ENCODE data around the gene UNC5A. TPM values are rescaled to one million over a fixed set of nuclear protein-coding genes. Genes with fewer than 3 reads are reported as not detected.

UNC5A gene
- total RNA-seq, 2 donors from 2014 or later = 0.89 to 1.4 TPM

DNA sequence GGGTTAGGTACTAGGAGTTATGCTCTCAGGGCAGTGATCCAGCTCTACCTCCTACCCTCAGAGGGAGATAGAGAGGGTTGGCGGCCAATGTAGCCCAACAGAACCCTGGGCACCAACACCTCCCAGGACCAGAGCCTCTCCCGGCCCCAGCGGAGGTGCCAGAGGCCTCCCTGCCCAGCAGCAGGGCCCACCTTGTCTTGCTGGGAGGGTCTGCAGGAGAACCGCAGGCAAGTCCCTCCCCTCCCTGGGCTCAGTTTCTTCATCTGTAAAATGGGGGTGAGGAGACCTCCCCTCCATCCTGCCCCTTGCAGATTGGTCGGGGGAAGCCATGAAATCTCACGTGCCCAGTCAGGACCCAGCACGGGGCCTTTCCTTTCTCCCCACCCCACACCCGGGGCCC lies 54.4 kb downstream of the UNC5A start:
- Mint-ChIP-seq H3K4me1 (peaks cover 29% of the 10 kb centered on the region), H3K9me3 (no peaks in the 10 kb centered on the region), H3K36me3 (ENCODE audit: low read depth) (no peaks in the 10 kb centered on the region), H3K4me3 (no peak overlapping the region), H3K27ac (no peak overlapping the region), H3K27me3 (ENCODE audit: insufficient read depth) (peaks cover 11% of the 10 kb centered on the region)
- 92% methylated on average over 8 of the region's 8 CpGs; no CpG with 5 or more reads in 1 of the 2 experiments for WGBS, 2 experiments (ENCODE audit: insufficient coverage in 1 of 2, insufficient read length in 1 of 2)
- H3K27me3 ChIP-seq (ENCODE audit: control insufficient read depth, insufficient read depth, low read length, poor library complexity, severe bottlenecking) = peaks cover 7% of the 10 kb centered on the region
- H3K9ac ChIP-seq (ENCODE audit: extremely low read depth, low read length, poor library complexity, severe bottlenecking) = no peak overlapping the region
- H3K9me3 ChIP-seq (ENCODE audit: control insufficient read depth, low read length) = no peaks in the 10 kb centered on the region
- TF ChIP-seq CTCF (conservative IDR thresholded peaks at IDR 0.05) = no peak
- H3K4me1 ChIP-seq (ENCODE audit: control insufficient read depth, insufficient read depth, low read length) = peaks cover 20% of the 10 kb centered on the region
- no peak overlapping the region for H3K27ac ChIP-seq (ENCODE audit: low read depth, low read length)
- DNase-seq = no peak
- no peaks in the 10 kb centered on the region for H3K36me3 ChIP-seq (ENCODE audit: control insufficient read depth, insufficient read depth, low read length)
- H3K4me3 ChIP-seq (ENCODE audit: low read length) = no peak overlapping the region

- no peak overlapping the region for H3K27ac Mint-ChIP-seq
- H3K9ac ChIP-seq (ENCODE audit: extremely low read depth, low read length, poor library complexity, severe bottlenecking) = no peak overlapping the region
- H3K27ac ChIP-seq (ENCODE audit: low read depth, low read length) = no peak overlapping the region
- no peaks in the 10 kb centered on the region for H3K36me3 ChIP-seq (ENCODE audit: control insufficient read depth, insufficient read depth, low read length)
- TF ChIP-seq CTCF (conservative IDR thresholded peaks at IDR 0.05) = no peak
- H3K27me3 ChIP-seq (ENCODE audit: control insufficient read depth, insufficient read depth, low read length, poor library complexity, severe bottlenecking) = peaks cover 7% of the 10 kb centered on the region
- H3K27me3 Mint-ChIP-seq (ENCODE audit: insufficient read depth) = peaks cover 13% of the 10 kb centered on the region
- H3K36me3 Mint-ChIP-seq (ENCODE audit: low read depth) = no peaks in the 10 kb centered on the region
- DNase-seq = no peak
- WGBS, 2 experiments (ENCODE audit: insufficient coverage in 1 of 2, insufficient read length in 1 of 2) = 90 to 92% methylated on average over 2 to 7 of the region's 7 CpGs
- no peaks in the 10 kb centered on the region for H3K9me3 Mint-ChIP-seq
- peaks cover 20% of the 10 kb centered on the region for H3K4me1 ChIP-seq (ENCODE audit: control insufficient read depth, insufficient read depth, low read length)
- H3K4me3 ChIP-seq (ENCODE audit: low read length) = no peak overlapping the region
- no peak overlapping the region for H3K4me3 Mint-ChIP-seq
- peaks cover 30% of the 10 kb centered on the region for H3K4me1 Mint-ChIP-seq
- H3K9me3 ChIP-seq (ENCODE audit: control insufficient read depth, low read length) = no peaks in the 10 kb centered on the region
Observed at GRCh38 chr5:176865964-176866363, 55.6 kb downstream of the UNC5A start.

DNA sequence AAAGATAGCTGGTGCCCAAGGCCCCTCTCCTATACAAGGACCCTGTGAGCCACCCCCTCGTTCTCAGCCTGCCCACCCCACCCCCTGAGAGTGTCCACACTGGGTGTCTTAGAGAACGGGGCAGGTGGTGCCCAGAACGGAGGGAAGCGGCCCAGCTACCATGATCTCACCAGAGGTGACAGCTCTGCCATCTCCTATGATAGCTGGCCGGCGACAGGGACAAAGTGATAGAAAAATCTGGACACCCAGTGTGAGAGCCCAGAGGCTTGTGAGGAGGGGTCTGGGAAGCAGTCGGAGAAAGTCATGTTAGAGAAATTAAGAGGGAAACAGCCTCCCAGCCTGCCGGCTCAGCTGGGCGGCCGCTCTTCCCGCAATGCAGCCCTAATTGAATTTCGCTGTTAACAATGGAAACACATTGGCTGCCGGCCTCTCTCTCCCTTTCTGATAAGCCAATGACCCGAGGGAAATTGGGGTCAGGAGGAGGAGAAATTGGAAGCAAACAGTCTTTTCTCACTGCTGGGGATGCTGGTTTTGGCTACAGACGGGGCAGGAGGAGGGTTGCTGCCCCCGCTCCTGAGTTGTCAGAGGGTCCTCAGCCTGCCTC lies 56.5 kb downstream of the UNC5A start:
- WGBS, 2 experiments (ENCODE audit: insufficient coverage in 1 of 2, insufficient read length in 1 of 2) = 25 to 35% methylated on average over 9 to 16 of the region's 16 CpGs
- no peak overlapping the region for H3K9ac ChIP-seq (ENCODE audit: extremely low read depth, low read length, poor library complexity, severe bottlenecking)
- TF ChIP-seq CTCF (conservative IDR thresholded peaks at IDR 0.05) = no peak
- peak; percentile 80 for DNase-seq
- H3K27ac ChIP-seq (ENCODE audit: low read depth, low read length) = peak overlapping the region; percentile 51
- Mint-ChIP-seq H3K9me3 (no peaks in the 10 kb centered on the region), H3K27me3 (ENCODE audit: insufficient read depth) (peaks cover 13% of the 10 kb centered on the region), H3K4me1 (peaks cover 30% of the 10 kb centered on the region), H3K4me3 (peak overlapping the region; percentile 27), H3K27ac (no peak overlapping the region), H3K36me3 (ENCODE audit: low read depth) (no peaks in the 10 kb centered on the region)
- H3K4me1 ChIP-seq (ENCODE audit: control insufficient read depth, insufficient read depth, low read length) = peaks cover 20% of the 10 kb centered on the region
- no peaks in the 10 kb centered on the region for H3K36me3 ChIP-seq (ENCODE audit: control insufficient read depth, insufficient read depth, low read length)
- no peak overlapping the region for H3K4me3 ChIP-seq (ENCODE audit: low read length)
- no peaks in the 10 kb centered on the region for H3K9me3 ChIP-seq (ENCODE audit: control insufficient read depth, low read length)
- H3K27me3 ChIP-seq (ENCODE audit: control insufficient read depth, insufficient read depth, low read length, poor library complexity, severe bottlenecking) = peaks cover 7% of the 10 kb centered on the region

All from endodermal cell (in vitro differentiated cells).